GM04504 (cell line): ENCODE measurements around the gene SOS2.
A peak's percentile ranks its signal among the peaks of the same experiment; 100 is the strongest.
"Not testable (repeated sequence)": the region's sequence is repeated elsewhere in the genome, so short reads cannot be mapped to it uniquely, and the experiment has no call there.

ENCODE experiments used
- DNase-seq: peaks from one replicate; pipeline ENCODE4 v3.0.0-alpha.2; 2012; ENCODE audit warnings: low read depth

The SOS2 gene

DNA sequence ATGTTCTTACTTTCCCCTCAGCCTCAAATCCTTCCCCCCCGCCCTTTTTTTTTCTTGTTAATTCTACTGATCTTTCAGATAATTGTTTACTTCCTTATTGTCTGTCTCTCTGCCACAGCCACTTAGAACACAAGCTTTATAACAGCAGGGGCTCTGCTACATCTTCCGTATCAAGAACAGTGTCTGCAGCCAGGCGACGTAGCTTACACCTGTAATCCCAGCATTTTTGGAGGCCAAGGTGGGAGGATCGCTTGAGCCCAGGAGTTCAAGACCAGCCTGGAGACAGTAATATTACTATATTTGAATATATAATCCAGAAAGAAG, 5.4 kb downstream of the SOS2 start:
- no peak for DNase-seq

DNA sequence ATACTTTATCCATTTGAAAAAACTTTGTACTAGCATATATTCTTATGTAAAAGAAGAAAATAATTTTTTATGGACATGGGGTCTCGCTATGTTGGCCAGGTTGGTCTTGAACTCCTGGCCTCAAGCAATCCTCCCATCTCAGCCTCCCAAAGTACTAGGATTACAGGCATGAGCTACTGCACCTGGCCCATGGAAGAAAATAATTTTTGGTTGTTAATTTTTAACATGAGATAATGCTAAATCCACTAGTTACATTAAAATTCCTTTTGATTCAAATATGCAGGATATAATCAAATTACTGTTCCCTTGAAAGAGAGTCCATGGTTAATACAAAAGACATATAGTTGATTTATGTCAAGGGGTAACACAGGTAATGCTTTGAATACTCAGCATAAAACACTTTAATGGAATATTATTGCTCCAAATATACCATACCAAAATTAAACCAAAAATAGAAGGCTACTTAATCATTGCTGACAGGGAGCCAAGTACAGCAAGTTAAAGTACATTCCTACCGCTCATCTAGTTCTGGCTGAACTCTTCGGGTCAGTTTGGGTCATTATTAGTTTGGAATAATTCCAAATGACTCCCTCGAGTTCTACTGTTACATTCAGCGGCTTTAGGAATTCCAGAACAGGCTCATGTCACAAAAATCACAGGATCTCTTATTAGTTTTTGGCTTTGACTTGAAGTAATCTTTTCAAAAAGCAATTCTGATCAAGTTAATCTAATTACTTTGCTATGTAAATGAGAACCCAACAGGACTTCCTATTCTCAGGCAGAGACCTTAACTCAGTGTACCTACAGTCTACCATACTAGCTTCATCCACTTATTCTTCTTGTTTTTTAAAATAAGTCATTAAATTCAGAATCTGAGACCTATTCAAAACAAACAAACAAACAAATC, 6.1 kb downstream of the SOS2 start:
- DNase-seq, result peak; percentile 66

DNA sequence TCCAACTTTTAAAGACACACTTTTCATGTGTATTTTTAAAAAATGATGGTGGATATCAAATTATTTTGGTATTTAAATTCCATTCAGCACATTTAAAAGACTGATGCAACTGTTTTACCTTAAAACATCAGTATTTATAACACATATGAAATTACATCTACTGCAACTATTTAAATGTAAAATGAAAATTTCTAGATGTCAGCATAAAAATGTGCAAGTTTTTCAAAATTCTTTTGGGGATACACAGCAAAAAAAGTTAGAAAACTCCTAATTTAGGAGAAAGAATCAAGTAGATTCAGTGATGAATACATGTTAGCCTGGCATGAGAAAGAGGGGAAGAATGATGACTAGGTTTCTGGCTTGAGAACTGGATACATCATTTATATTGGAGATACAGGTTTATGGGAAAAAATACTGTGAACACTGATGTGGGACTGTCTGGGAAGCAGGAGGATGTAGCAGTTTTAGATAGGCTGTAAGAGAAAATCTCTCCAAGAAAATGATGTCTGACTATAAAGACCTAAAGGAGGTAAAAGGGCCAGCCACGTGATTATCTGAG, 9.2 kb downstream of the SOS2 start:
- DNase-seq, result peak; percentile 29

DNA sequence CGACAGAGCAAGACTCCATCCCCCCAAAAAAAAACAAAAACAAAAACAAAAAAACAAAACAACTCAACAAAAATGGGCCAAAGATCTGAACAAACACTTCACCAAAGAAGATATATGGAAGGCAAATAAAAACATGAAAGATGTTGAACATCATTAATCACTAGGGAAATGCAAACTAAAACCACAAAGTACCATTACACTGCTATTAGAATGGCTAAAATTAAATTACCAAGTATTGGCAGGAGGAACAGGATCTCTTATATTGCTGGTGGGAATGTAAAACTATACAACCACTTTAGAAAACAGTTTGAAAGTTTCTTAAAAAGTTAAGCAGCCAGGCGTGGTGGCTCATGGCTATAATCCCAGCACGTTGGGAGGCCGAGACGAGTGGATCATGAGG, 12.9 kb downstream of the SOS2 start:
- no peak for DNase-seq

DNA sequence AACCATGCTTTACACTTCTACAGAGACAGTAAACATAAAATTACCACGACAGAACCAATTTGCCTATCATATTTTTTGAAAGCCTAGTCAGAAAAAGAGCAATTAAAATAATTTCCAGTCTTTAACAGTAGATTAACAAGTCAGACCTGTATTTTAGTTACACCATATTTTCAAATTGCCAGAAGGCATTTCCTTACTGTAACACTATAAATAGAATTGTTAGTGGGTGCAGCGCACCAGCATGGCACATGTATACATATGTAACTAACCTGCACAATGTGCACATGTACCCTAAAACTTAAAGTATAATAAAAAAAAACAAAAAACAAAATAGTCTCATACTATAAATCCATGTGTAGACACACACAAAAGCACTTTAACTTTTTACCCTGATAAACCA, 16.0 kb downstream of the SOS2 start:
- no peak for DNase-seq

DNA sequence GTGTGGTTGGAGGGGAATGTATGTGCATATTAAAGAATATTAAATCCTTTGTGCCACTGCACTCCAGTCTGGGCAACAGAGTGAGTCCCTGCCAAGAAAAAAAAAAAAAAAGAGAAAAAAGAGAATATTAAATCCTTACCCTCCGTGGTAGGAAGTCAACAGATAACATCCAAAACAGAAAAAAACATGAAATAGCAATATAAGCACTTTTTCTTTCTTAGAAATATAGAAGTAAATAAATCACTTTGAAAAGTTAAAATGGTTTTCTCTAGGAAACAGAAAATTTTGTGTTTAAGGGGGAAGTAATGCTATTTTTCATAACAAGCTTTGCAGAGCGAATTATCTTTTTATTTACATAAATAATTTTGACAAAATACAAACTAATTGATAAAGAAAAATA, 17.6 kb downstream of the SOS2 start:
- no peak for DNase-seq

DNA sequence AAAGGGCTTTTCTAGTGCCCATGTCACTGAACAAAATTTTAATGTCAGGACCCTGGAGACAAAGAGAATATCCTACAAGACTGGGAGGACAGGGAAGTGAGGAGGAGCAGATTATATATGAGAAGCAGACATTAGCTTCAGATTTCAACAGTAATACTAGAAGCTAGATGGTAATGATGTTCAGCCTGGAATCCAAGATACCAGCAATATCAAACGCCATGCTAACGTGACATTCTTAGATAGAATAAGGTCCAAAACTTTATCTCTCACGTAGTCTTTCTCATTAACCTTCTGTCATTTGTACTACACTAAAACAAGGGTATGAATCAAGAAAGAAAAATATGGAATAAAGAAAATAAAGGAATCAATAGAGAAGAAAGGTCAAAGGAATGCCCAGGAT, 18.7 kb downstream of the SOS2 start:
- DNase-seq, result no peak

DNA sequence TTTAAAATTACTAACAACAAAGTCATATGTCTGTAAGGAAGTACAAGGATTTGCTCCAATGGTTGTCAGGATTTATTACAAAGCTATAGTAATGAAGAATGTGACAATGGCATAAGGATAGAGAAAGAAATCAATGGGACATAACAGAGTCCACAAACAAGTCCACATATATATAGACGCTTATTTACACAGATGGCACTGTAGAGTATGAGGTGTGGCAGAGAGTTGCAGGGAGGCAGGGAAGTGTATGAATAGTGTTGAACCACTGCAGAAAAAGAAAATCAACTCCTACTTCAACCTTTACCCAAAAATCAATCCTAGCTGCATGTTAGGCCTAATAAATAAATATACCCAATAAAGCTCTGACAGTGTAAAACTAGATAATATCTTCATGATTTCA, 21.3 kb downstream of the SOS2 start:
- no peak for DNase-seq

DNA sequence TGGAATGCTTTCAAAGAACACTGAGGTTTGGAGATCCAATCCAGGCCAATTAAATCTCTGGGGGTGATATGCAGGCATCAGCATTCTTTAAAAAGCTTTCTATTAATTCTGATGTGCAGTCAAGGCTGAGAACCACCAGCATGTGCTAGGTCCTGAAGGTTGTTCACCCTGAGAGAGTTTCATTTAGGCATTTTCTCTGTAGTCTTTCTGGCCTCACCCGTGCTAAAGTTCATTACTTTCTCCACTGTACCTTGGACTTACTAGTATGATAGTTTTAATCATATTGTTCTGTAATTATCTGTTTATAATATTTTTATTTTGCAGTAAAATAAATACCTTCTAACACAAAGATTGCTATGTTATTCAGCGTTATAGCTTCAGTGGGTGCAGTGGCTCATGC, 32.9 kb downstream of the SOS2 start:
- no peak for DNase-seq

DNA sequence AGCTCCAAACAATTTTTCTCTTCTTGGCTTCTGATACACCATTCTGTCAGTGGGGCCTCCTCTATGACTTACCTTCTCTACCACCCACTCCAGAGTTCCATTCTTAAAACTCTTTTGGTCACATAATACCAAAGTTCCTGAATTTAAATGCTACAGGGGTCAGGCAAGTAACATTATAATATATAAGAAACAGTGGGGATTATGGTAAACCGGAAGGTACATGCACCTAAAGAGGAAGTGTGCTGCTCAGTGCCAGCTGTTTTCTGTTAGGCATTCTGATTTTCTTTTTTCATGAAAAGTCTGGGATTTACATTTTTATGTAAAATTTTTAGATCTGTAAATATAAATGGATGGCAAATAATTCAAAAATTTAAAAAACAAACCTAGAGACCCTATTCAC, 39.9 kb downstream of the SOS2 start:
- DNase-seq, result no peak

DNA sequence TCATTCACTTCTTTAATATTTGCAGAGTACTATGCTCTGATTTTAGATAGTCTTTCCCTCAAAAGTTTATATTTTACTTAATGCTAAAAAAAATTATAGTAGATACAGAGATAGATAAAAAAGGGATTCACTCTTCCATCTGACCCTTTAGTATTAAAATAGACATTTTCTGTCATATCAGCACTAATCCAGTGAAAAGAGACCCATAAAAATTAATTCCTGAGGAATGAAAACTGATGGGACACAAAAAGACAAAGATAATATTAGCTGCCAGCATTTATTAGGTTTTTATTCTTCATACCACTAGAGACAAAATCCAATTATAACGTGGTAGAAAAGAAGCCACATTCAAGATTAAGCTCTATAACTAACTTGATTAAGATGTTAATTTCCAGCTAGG, 45.3 kb downstream of the SOS2 start:
- no peak for DNase-seq

DNA sequence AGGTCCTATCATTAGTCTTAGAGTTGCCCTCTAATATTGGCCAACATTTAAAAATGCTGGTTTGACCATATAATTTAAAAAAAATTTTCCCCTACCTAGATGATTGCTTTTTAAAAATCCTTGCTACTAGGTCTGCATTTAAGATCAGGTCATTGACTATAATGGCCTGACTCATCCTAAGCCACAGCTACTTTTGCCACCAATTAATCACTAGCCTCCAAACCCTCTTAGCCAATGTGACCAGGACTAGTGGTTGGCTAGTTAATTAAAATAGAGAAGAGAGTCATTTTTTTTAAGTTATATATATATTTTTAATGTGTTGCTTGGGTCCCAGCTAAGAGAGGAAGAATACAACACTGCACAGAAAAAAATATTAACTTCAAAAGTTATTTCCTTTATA, 57.5 kb downstream of the SOS2 start:
- no peak for DNase-seq

DNA sequence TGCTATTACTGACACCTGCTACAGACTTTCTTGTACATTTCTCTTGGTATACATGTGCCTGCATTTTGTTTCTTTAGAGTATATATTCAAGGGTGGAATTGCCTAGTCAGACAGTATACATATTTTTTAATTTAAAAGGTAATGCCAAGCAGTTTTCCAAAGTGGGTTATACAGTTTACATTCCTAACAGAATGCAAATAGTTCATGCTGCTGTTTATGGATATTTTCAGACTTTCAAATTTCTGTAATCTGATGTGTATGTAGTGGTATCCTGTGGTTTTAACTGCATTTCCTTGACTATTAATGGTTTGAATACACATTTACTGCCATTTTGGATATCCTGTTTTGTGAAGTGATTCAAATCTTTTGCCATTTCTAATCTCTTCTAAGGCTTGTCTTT, 59.5 kb downstream of the SOS2 start:
- no peak for DNase-seq

DNA sequence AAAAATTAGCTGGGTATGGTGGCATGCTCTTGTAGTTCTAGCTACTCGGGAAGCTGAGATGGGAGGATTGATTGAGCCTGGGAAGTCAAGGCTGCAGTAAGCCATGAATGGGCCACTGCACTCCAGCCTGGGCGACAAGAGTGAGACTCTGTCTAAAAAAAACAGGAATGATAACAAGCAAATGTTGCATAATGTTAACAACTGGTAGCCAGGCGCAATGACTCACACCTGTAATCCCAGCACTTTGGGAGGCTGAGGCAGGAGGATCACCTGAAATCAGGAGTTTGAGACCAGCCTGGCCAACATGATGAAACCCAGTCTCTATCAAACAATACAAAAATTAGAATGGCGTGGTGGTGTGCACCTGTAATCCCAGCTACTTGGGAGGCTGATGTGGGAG, 64.0 kb downstream of the SOS2 start:
- not testable (repeated sequence) for DNase-seq

DNA sequence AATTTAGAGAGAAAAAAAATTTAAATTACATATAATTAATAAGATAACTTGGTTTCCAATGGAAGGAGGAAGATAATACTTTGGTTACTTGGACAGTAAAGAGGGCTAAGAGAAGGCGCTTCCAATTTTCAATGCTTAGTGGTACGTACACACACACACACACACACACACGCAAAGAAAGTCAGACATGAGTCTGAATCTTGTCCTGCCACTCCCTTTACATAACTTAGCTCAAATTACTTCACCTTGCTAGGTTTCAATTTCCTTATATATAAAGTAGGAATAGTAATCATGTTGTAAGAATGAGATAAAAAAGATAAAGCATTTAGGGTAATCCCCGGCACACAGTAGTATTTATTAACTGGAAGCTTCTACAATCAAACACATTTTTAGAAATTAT, 75.3 kb downstream of the SOS2 start:
- DNase-seq, result no peak

DNA sequence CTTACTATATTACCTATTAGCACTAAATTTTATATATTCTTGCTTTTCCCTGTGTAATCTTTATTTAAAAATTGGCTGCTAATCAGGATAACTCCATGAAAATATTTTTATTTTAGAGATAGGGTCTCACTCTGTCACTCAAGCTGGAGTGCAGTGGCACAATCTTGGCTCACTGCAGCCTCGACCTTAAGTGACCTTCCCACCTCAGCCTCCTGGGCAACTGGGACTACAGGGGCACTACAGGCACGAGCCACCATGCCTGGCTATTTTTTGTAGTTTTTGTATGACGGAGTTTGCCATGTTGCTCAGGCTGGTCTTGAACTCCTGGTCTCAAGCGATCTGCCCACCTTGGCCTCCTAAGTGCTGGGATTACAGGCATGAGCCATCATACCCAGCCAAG, 82.6 kb downstream of the SOS2 start:
- DNase-seq, result no peak

DNA sequence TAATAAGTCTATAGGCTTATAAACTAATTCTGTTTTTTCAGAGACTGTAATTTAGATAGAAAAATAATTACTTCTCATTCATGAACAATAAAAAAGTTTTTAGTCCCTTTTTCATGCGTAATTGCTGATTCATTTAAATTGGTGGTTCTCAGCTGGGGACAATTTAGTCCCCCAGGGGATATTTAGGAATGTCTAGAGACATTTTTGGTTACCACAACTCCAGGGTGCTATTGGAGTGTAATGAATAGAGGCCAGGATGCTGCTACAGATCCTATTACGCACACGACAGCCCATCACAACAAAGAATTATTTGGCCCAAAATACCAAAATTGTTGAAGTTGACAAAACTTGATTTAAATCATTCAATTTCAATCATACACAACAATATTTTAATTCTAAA, 92.2 kb downstream of the SOS2 start:
- DNase-seq, result no peak

DNA sequence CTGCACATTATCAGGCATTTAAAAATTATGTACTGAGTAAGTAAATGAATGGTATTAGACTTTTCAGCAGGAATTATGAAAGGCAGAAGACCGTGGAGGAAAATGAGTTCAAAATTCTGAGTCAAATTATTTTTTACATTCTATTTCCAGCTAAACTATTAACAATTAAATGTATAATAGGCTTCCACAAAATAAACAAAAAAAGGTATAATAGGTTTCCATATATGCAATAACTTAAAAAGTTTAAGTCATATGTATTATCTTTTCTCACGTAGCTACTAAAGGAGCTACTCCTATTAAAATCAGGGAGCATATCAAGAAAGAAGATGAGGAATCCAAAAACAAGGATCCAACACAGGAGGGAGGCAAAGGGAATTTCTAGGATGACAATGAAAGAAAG, 103.6 kb downstream of the SOS2 start:
- DNase-seq, result no peak

DNA sequence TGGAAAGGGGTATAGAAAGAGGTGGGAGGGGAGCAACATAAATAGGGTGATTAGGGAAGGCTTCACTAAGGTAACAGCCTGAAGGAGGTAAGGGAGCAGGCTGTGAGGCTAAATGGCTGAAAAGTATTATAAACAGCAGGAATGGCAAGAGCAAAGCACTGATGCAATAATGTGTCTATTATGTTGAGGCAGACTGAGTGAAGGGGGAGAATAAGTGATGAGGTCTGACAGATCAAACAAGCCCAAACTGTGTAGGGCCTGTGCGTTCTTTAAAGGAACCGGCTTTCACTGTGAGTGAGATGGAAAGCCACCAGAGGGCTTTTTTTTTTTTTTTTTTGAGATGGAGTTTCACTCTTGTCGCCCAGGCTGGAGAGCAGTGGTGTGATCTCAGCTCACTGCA, 108.3 kb downstream of the SOS2 start:
- DNase-seq, result no peak

DNA sequence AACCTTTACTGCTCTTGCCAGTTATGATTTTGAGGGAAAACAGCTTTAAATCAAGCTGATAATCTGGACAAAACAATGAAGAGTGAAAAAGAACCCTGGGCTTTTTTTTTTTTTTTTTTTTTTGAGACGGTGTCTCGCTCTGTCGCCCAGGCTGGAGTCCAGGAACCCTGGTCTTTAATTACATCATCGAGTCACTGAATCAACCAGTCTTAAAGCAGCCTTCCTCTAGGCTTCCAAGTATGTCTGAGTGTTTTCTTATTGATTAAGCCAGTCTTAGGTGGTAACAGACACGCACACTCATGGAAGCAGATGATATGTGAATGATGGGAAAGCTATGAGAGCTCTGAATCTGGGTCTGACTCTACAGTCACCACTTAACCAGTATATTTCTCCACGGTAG, 109.1 kb downstream of the SOS2 start:
- no peak for DNase-seq

DNA sequence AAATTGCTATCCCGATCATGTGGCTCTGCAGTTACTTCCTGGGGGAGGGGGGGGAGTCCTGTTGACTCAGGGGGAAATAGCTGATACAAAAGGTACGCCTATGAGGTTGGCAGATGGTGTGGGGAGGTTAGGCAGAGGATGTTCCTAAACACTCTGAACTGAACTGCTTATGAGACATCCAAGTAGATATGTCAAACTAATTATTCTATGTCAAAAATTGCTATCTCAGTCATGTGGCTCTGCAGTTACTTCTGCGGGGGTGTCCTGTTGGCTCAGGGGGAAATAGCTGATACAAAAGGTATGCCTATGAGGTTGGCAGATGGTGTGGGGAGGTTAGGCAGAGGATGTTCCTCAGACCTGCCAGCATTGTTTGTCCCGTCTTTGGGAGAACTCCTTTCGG, 109.9 kb downstream of the SOS2 start:
- DNase-seq, result no peak

DNA sequence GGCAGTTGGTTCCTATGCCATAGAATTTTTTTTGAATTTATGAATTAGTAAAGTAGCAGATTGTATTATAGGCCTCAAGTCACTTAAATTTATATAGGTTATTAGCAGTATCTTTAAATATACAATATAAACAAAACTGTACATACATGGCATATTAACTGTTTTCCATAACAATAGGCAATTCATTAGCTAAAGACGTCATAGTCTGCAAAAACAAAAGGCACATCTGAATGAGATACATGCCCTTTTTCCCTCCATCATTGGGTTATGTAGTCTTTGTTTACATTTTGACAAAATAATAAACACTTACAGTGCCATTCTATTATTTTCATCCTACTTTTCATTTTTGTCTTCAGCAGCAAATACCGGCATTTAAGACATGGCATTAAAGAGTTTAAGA, 113.9 kb downstream of the SOS2 start:
- DNase-seq, result no peak

DNA sequence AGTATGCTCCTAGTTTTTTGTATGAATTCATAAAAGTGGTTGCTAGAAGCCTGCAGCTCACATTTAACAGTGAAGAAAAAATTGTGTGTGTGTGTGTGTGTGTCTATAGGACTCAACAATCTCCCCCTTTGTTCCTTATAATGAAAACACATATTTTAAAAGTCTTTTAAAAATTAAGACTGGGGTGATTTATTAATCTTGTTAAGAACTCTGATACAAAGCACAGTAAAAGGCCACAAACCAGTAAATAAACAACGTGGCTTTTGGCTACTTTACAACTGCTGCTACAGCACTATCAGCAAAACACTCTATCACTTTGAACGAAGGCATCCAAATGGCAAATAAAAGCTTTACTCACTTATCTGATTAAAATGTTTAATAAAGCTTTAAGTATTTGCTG, 114.4 kb downstream of the SOS2 start:
- no peak for DNase-seq
